WTC11 (cell line): ENCODE measurements around the gene BBLN. TPM values are rescaled to one million over a fixed set of nuclear protein-coding genes. Genes with fewer than 3 reads are reported as not detected.

ENCODE experiments used
- ATAC-seq: fragments of 200-7000 bp; cut with Tn5 transposase; 2 replicates; pipeline ENCODE4 v1.10.0; 2021; ENCODE audit warnings: mild to moderate bottlenecking, moderate library complexity
- CTCF ChIA-PET: fragments of 300-600 bp; sonication (Branson Sonifier 250); formaldehyde crosslinking; loops from one replicate; lab custom pipeline; 2021; ENCODE audit warnings: antibody characterized with exemption; lab: Charles Lee
- POLR2A ChIA-PET: fragments of 350-600 bp; sonication (Branson Sonifier 250); formaldehyde crosslinking; loops from one replicate; lab custom pipeline; 2021; ENCODE audit warnings: antibody characterized with exemption; lab: Charles Lee
- DNase-seq: peaks from one replicate; pipeline ENCODE4 v3.0.0; 2021; ENCODE audit warnings: low spot score
- H3K27ac Mint-ChIP-seq: 2 replicates; pipeline ENCODE4 v1.8.0; 2021; ENCODE audit warnings: mixed read lengths
- H3K27me3 Mint-ChIP-seq: 2 replicates; pipeline ENCODE4 v1.8.0; 2021; ENCODE audit warnings: low read depth, mild to moderate bottlenecking, moderate library complexity, mixed read lengths
- H3K36me3 Mint-ChIP-seq: 2 replicates; pipeline ENCODE4 v1.8.0; 2021; ENCODE audit warnings: mixed read lengths
- H3K4me1 Mint-ChIP-seq: 2 replicates; pipeline ENCODE4 v1.8.0; 2022; ENCODE audit warnings: mixed read lengths
- H3K4me3 Mint-ChIP-seq: 2 replicates; pipeline ENCODE4 v1.8.0; 2021; ENCODE audit warnings: mild to moderate bottlenecking, moderate library complexity, mixed read lengths
- H3K9me3 Mint-ChIP-seq: 2 replicates; pipeline ENCODE4 v1.8.0; 2021; ENCODE audit warnings: mixed read lengths
- AFF4 ChIP-seq: sonication (generic); formaldehyde crosslinking; IDR thresholded peaks from 2 replicates; pipeline ENCODE4 v1.8.1; 2023; ENCODE audit warnings: mild to moderate bottlenecking, missing genetic modification reagents, borderline replicate concordance
- ATF6 ChIP-seq: sonication (generic); formaldehyde crosslinking; IDR thresholded peaks from 2 replicates; pipeline ENCODE4 v1.8.1; 2023; ENCODE audit warnings: mild to moderate bottlenecking, missing genetic modification reagents
- CBFB ChIP-seq: sonication (generic); formaldehyde crosslinking; IDR thresholded peaks from 2 replicates; pipeline ENCODE4 v1.8.1; 2022; ENCODE audit warnings: mild to moderate bottlenecking, low read depth, missing genetic modification reagents
- CREM ChIP-seq: sonication (generic); formaldehyde crosslinking; IDR thresholded peaks from 2 replicates; pipeline ENCODE4 v1.8.1; 2022; ENCODE audit warnings: mild to moderate bottlenecking, missing genetic modification reagents, moderate library complexity
- E2F5 ChIP-seq: sonication (generic); formaldehyde crosslinking; IDR thresholded peaks from 2 replicates; pipeline ENCODE4 v1.8.1; 2022; ENCODE audit warnings: mild to moderate bottlenecking, moderate library complexity, missing genetic modification reagents
- GABPB1 ChIP-seq: sonication (generic); formaldehyde crosslinking; IDR thresholded peaks from 2 replicates; pipeline ENCODE4 v1.8.1; 2023; ENCODE audit warnings: mild to moderate bottlenecking, missing genetic modification reagents
- GTF2I ChIP-seq: fragments of 250-450 bp; sonication (Bioruptor Pico); conservative IDR thresholded peaks from 2 replicates; pipeline ENCODE4 v1.4.0; 2021; ENCODE audit warnings: mild to moderate bottlenecking
- MAX ChIP-seq: sonication (generic); formaldehyde crosslinking; IDR thresholded peaks from 2 replicates; pipeline ENCODE4 v1.8.0; 2022; ENCODE audit warnings: mild to moderate bottlenecking, missing genetic modification reagents
- MXD4 ChIP-seq: fragments of 250-450 bp; sonication (Bioruptor Pico); IDR thresholded peaks from 2 replicates; pipeline ENCODE4 v1.8.0; 2021; ENCODE audit warnings: mild to moderate bottlenecking, moderate library complexity, borderline replicate concordance
- NFATC4 ChIP-seq: fragments of 250-450 bp; sonication (Bioruptor Pico); IDR thresholded peaks from 2 replicates; pipeline ENCODE4 v1.9.0; 2021; ENCODE audit warnings: mild to moderate bottlenecking
- NR1H2 ChIP-seq: sonication (generic); formaldehyde crosslinking; IDR thresholded peaks from 2 replicates; pipeline ENCODE4 v1.9.0; 2021; ENCODE audit warnings: mild to moderate bottlenecking, moderate library complexity, missing genetic modification reagents
- NR2C2 ChIP-seq: sonication (generic); formaldehyde crosslinking; IDR thresholded peaks from 2 replicates; pipeline ENCODE4 v1.8.0; 2022; ENCODE audit warnings: mild to moderate bottlenecking, missing genetic modification reagents
- NR3C1 ChIP-seq: sonication (generic); formaldehyde crosslinking; conservative IDR thresholded peaks from 2 replicates; pipeline ENCODE4 v1.8.1; 2023; ENCODE audit warnings: low read depth, mild to moderate bottlenecking, missing genetic modification reagents
- TEAD4 ChIP-seq: sonication (generic); formaldehyde crosslinking; IDR thresholded peaks from 2 replicates; pipeline ENCODE4 v1.8.0; 2022; ENCODE audit warnings: mild to moderate bottlenecking, missing genetic modification reagents
- ZNF121 ChIP-seq: sonication (generic); formaldehyde crosslinking; IDR thresholded peaks from 2 replicates; pipeline ENCODE4 v1.8.0; 2023; ENCODE audit warnings: missing genetic modification reagents
- ZNF232 ChIP-seq: sonication (generic); formaldehyde crosslinking; IDR thresholded peaks from 2 replicates; pipeline ENCODE4 v1.8.0; 2022; ENCODE audit warnings: mild to moderate bottlenecking, missing genetic modification reagents
- ZNF423 ChIP-seq: fragments of 250-450 bp; sonication (Bioruptor Pico); IDR thresholded peaks from 2 replicates; pipeline ENCODE4 v2.1.2; 2022; ENCODE audit warnings: mild to moderate bottlenecking, moderate library complexity
- ZNF512 ChIP-seq: sonication (generic); formaldehyde crosslinking; IDR thresholded peaks from 2 replicates; pipeline ENCODE4 v1.8.1; 2022; ENCODE audit warnings: missing genetic modification reagents, borderline replicate concordance
- total RNA-seq: library from RNA; stranded (reverse); gene quantifications from 3 replicates; pipeline ENCODE4 v1.2.3, GENCODE V29; 2021
- TF ChIP-seq, protein P1 (sequence below): fragments of 250-450 bp; sonication (Bioruptor Pico); IDR thresholded peaks from 2 replicates; pipeline ENCODE4 v2.1.2; 2022; ENCODE audit warnings: mild to moderate bottlenecking, moderate library complexity
- TF ChIP-seq, protein P2 (sequence below): fragments of 250-450 bp; sonication (Bioruptor Pico); conservative IDR thresholded peaks from 2 replicates; pipeline ENCODE4 v1.9.0; 2021; ENCODE audit warnings: mild to moderate bottlenecking

Gene BBLN
- total RNA-seq, 1 experiment from 2014 or later = 77.1 TPM

GRCh38 chr9:128141604-128142003 is 18.5 kb upstream of the BBLN start:
- ChIA-PET POLR2A (no interaction called here), CTCF (interaction anchor here (1.8 to 3.2 kb wide), 3 partner anchors 10 to 24 kb away, joined by 11 to 21 read pairs (median 15); no protein-coding TSS in a partner anchor)

GRCh38 chr9:128142061-128142460 is 18.0 kb upstream of the BBLN start:
- POLR2A ChIA-PET = interaction anchor here (0.6 kb wide), 1 partner anchor 474 kb away, joined by 5 read pairs; no protein-coding TSS in a partner anchor
- H3K9me3 Mint-ChIP-seq = no peaks in the 10 kb centered on the region
- TF ChIP-seq AFF4 = no peak
- TF ChIP-seq, protein P1, sequence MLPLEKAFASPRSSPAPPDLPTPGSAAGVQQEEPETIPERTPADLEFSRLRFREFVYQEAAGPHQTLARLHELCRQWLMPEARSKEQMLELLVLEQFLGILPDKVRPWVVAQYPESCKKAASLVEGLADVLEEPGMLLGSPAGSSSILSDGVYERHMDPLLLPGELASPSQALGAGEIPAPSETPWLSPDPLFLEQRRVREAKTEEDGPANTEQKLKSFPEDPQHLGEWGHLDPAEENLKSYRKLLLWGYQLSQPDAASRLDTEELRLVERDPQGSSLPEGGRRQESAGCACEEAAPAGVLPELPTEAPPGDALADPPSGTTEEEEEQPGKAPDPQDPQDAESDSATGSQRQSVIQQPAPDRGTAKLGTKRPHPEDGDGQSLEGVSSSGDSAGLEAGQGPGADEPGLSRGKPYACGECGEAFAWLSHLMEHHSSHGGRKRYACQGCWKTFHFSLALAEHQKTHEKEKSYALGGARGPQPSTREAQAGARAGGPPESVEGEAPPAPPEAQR (CRISPR knock-in tag) = no peak
- H3K36me3 Mint-ChIP-seq = no peaks in the 10 kb centered on the region
- CTCF ChIA-PET = interaction anchor here (0.6 to 3.2 kb wide), 5 partner anchors 10 to 44 kb away, joined by 3 to 21 read pairs (median 11); no protein-coding TSS in a partner anchor
- H3K27me3 Mint-ChIP-seq = peaks cover 5% of the 10 kb centered on the region; the same call in 1 of the 2 replicates
- peaks cover 6% of the 10 kb centered on the region; the same call in 1 of the 2 replicates for H3K4me1 Mint-ChIP-seq
- DNase-seq = no peak
- H3K27ac Mint-ChIP-seq = no peak overlapping the region
- H3K4me3 Mint-ChIP-seq = no peak overlapping the region
- ATAC-seq = no peak

More at GRCh38 chr9:128141604-128142003, 18.5 kb upstream of the BBLN start:
- Mint-ChIP-seq H3K36me3 (no peaks in the 10 kb centered on the region), H3K4me3 (no peak overlapping the region), H3K27me3 (peaks cover 5% of the 10 kb centered on the region; the same call in 1 of the 2 replicates), H3K9me3 (no peaks in the 10 kb centered on the region), H3K4me1 (peaks cover 6% of the 10 kb centered on the region; the same call in 1 of the 2 replicates), H3K27ac (no peak overlapping the region)
- DNase-seq = no peak
- TF ChIP-seq ZNF121 (no peak), TEAD4 (CRISPR knock-in tag) (no peak), GABPB1 (CRISPR knock-in tag) (no peak)
- TF ChIP-seq, all 79 proteins: peak for 0
- no peak for ATAC-seq

GRCh38 chr9:128142596-128142995 is 17.5 kb upstream of the BBLN start:
- no peak for DNase-seq
- CTCF ChIA-PET = interaction anchor here (0.6 to 3.2 kb wide), 9 partner anchors 9 to 575 kb away, joined by 3 to 21 read pairs (median 3); no protein-coding TSS in a partner anchor
- peaks cover 5% of the 10 kb centered on the region; the same call in 1 of the 2 replicates for H3K4me1 Mint-ChIP-seq
- no peak for ATAC-seq
- H3K36me3 Mint-ChIP-seq = no peaks in the 10 kb centered on the region
- no peaks in the 10 kb centered on the region for H3K9me3 Mint-ChIP-seq
- no peak overlapping the region for H3K4me3 Mint-ChIP-seq
- POLR2A ChIA-PET = interaction anchor here (0.6 kb wide), 1 partner anchor 474 kb away, joined by 5 read pairs; no protein-coding TSS in a partner anchor
- no peak overlapping the region for H3K27ac Mint-ChIP-seq
- no peaks in the 10 kb centered on the region; the same call in 1 of the 2 replicates for H3K27me3 Mint-ChIP-seq
- no peak for TF ChIP-seq MXD4 (CRISPR knock-in tag)
- no peak for TF ChIP-seq MAX (CRISPR knock-in tag)
- no peak for TF ChIP-seq ZNF232 (CRISPR knock-in tag)
- TF ChIP-seq GTF2I (CRISPR knock-in tag) = no peak
- TF ChIP-seq CBFB = no peak
- no peak for TF ChIP-seq ZNF512 (CRISPR knock-in tag)
- TF ChIP-seq ZNF423 (CRISPR knock-in tag) = no peak
- TF ChIP-seq E2F5 (CRISPR knock-in tag) = no peak
- TF ChIP-seq CREM (CRISPR knock-in tag) = no peak
- TF ChIP-seq ATF6 (CRISPR knock-in tag) = no peak
- TF ChIP-seq NR2C2 (CRISPR knock-in tag) = no peak
- TF ChIP-seq, protein P2, sequence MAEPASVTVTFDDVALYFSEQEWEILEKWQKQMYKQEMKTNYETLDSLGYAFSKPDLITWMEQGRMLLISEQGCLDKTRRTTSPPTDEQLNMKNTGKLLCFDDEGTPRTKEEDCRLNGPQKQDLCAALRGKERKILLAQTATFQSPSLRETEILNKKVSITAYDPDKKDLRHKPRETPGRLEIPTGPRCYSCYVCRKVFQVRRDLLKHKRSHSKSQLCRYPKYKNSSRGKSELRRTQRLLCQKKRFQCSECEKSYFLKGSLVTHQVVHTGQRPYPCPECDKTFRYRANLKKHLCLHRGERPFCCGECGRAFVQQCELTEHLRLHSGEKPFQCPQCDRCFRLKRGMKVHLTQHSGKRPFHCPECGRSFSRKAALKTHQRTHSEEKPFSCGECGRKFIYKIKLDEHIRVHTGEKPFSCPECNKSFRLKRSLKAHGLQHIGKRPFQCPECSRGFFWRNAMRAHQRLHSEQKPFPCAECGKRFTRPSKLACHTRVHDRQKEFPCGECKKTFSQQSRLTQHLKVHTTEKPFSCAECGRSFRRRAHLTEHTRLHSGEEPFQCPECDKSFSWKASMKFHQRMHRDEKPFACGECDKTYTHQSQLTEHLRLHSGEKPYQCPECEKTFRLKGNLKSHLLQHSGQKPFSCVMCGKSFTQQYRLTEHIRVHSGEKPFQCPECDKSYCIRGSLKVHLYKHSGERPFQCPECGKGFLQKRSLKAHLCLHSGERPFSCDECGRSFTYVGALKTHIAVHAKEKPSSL (CRISPR knock-in tag) = no peak
- no peak for TF ChIP-seq NR3C1 (CRISPR knock-in tag)
- no peak for TF ChIP-seq NFATC4 (CRISPR knock-in tag)
- TF ChIP-seq NR1H2 (CRISPR knock-in tag) = no peak
